ENCODE results near the gene TRPM2.
"Not testable (repeated sequence)": the region's sequence is repeated elsewhere in the genome, so short reads cannot be mapped to it uniquely, and the experiment has no call there.

Gene TRPM2

GRCh38 chr21:44407493-44407892, 54.1 kb downstream of the TRPM2 start:
- no peak overlapping the region for H3K4me3 ChIP-seq (ENCODE audit: control insufficient read depth, low read depth, low read length)
- DNase-seq (ENCODE audit: low read depth) = no peak
- no peak for TF ChIP-seq CTCF (IDR thresholded peaks at IDR 0.05; ENCODE audit: control insufficient read depth, insufficient read depth, low read depth, low read length, missing control alignments)

- no peak for DNase-seq (ENCODE audit: low read depth)
- no peak for TF ChIP-seq CTCF (IDR thresholded peaks at IDR 0.05; ENCODE audit: control insufficient read depth, insufficient read depth, low read depth, low read length, missing control alignments)
- no peak overlapping the region for H3K4me3 ChIP-seq (ENCODE audit: control insufficient read depth, low read depth, low read length)
Measured at GRCh38 chr21:44408226-44408625, 54.8 kb downstream of the TRPM2 start.

GRCh38 chr21:44413566-44414290, 60.3 kb downstream of the TRPM2 start:
- H3K4me3 ChIP-seq (ENCODE audit: control insufficient read depth, low read depth, low read length) = no peak overlapping the region
- no peak for TF ChIP-seq CTCF (IDR thresholded peaks at IDR 0.05; ENCODE audit: control insufficient read depth, insufficient read depth, low read depth, low read length, missing control alignments)
- no peak for DNase-seq (ENCODE audit: low read depth)

- no peak overlapping the region for H3K4me3 ChIP-seq (ENCODE audit: control insufficient read depth, low read depth, low read length)
- DNase-seq (ENCODE audit: low read depth) = no peak
- TF ChIP-seq CTCF (IDR thresholded peaks at IDR 0.05; ENCODE audit: control insufficient read depth, insufficient read depth, low read depth, low read length, missing control alignments) = no peak
Measured at GRCh38 chr21:44414291-44415072, 61.1 kb downstream of the TRPM2 start.

GRCh38 chr21:44415073-44416025, 61.9 kb downstream of the TRPM2 start:
- TF ChIP-seq CTCF (IDR thresholded peaks at IDR 0.05; ENCODE audit: control insufficient read depth, insufficient read depth, low read depth, low read length, missing control alignments) = no peak
- no peak overlapping the region for H3K4me3 ChIP-seq (ENCODE audit: control insufficient read depth, low read depth, low read length)
- no peak for DNase-seq (ENCODE audit: low read depth)

GRCh38 chr21:44416193-44416592, 62.8 kb downstream of the TRPM2 start:
- DNase-seq (ENCODE audit: low read depth) = no peak
- TF ChIP-seq CTCF (IDR thresholded peaks at IDR 0.05; ENCODE audit: control insufficient read depth, insufficient read depth, low read depth, low read length, missing control alignments) = no peak
- no peak overlapping the region for H3K4me3 ChIP-seq (ENCODE audit: control insufficient read depth, low read depth, low read length)

- not testable (repeated sequence) for DNase-seq (ENCODE audit: low read depth); H3K4me3 ChIP-seq (ENCODE audit: control insufficient read depth, low read depth, low read length)
Measured at GRCh38 chr21:44417621-44418107, 64.2 kb downstream of the TRPM2 start.
